Measurements from ENCODE around the gene TLL2.

The TLL2 gene

DNA sequence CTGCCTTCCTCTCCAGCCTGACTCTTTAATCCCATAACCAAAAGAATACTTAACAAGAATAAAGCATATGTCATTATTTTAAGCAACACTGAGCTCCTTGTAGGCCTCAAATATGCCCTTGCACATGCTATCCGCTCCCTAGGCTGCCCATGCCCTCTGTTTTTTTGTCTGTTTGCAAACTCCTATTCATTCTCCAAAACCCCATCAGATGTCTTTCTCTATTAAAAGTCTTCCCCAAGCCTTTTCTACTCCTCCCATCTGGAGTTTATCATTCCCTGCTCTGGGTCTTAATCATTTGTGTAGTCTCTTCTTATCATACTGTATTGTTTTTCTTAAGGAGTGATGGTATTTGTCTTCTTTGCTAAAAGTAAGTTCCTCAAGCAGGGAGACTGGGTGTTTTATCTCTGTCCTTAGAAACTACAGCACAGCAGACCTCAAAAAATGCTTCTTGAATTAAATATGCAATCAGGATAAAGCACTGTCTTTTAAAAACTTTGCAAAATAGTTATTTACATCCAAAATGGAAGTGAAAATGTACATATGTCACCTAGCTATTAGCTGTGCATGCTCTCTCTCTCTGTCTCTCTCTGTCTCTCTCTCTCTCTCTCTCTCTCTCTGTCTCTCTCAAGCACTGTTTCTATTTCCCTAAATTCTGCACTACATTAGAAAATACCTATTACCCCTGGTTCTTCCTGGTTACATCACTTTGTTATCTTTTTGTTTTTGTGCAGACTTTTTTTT, 98.4 kb downstream of the TLL2 start:
- H3K9me3 ChIP-seq (ENCODE audit: control insufficient read depth, insufficient read depth, low read length) = no peaks in the 10 kb centered on the region; the same call in 1 of the 2 replicates
- H3K36me3 ChIP-seq (ENCODE audit: insufficient read depth, low read length) = no peaks in the 10 kb centered on the region; the same call in 1 of the 2 replicates
- H3K4me1 ChIP-seq (ENCODE audit: insufficient read depth, low read length) = peaks cover 9% of the 10 kb centered on the region; the same call in 1 of the 2 replicates
- no peak overlapping the region for H3K9ac ChIP-seq (ENCODE audit: low read depth, low read length)

DNA sequence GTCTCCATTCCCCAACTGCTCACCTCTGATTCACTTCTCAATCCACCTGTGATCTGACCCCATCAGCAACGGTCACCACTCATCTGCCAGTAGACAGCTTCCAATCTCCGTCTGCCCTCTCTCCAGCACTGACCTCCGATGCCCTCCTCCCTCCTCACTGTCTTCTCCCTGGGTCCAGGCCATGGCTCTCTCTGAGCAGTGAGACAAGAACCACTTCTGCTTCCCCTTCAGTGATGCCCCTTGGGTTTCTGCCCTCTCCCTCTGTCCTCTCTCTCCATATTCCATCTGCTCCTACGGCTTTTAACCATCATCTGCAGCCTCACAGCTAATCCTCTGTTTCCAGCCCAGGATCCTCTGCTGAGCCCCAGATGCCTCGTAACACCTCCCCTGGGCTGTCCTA, 99.4 kb downstream of the TLL2 start:
- Histone ChIP-seq H3K4me1 (ENCODE audit: insufficient read depth, low read length) (peaks cover 9% of the 10 kb centered on the region; the same call in 1 of the 2 replicates), H3K36me3 (ENCODE audit: insufficient read depth, low read length) (no peaks in the 10 kb centered on the region; the same call in 1 of the 2 replicates), H3K9ac (ENCODE audit: low read depth, low read length) (no peak overlapping the region), H3K9me3 (ENCODE audit: control insufficient read depth, insufficient read depth, low read length) (no peaks in the 10 kb centered on the region; the same call in 1 of the 2 replicates)

DNA sequence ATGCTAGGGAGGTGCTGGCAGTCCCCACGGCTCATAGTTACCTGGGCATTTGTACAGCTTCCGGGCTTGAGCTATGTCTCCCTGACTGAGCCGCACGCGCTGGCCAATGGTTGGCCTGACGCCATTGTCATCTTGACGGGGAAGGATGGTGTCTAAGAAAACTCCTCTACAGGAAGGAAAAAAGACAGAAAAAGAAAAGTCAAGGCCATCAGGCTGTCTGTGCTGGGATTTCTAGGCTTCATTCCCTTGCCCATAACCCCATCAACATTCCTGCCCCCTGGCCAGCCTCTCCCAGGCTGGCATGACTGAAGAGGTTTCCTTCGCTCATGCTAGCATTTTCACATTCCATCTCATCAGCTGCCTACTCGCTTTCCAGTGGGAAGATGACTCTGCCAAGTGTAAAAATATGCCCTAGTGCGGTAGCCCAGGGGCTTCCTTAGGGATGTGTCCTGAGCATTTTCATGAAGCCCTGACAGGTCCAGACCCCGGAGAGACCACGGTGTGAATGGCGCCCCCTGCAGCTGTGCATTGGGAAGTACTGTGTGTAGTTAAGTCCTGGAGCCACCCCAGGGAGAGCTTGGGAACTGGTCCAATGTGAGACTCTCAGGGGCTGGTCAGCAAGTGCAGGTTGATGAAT, 100.5 kb downstream of the TLL2 start:
- H3K9me3 ChIP-seq (ENCODE audit: control insufficient read depth, insufficient read depth, low read length) = no peaks in the 10 kb centered on the region

DNA sequence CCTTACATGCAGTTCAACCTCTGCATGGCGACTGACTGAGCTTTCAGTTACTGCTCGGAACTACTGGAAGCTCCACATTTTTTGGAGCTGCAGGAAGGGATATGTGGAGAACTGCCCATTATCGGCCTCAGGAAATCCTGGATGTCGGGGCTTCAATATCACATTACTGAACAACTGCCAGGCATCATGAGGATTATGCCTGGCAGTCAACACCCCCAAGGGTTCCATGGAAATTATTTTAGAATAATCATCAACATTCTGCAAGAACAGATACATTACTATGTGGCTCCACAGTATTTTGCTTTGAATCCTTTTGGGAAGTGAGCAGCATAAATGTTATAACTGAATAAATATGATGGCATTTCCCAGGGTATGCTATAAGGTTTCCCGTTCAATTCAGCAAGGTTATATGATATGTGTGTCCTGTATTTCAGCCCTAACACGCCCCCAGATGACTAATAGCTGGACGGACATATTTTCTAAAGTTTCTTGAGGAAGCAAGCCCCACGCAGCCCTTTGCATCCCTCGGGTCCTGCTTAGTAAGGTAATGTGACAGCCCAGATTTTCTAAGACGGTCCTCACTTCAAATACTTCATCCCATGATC, 101.9 kb downstream of the TLL2 start:
- Histone ChIP-seq H3K9me3 (ENCODE audit: control insufficient read depth, insufficient read depth, low read length) (no peaks in the 10 kb centered on the region), H3K36me3 (ENCODE audit: insufficient read depth, low read length) (no peaks in the 10 kb centered on the region), H3K9ac (ENCODE audit: low read depth, low read length) (no peak overlapping the region), H3K4me1 (ENCODE audit: insufficient read depth, low read length) (peaks cover under 1% of the 10 kb centered on the region; the same call in 1 of the 2 replicates)

More for the DNA sequence above, 100.5 kb downstream of the TLL2 start:
- no peaks in the 10 kb centered on the region; the same call in 1 of the 2 replicates for H3K36me3 ChIP-seq (ENCODE audit: insufficient read depth, low read length)
- no peak overlapping the region for H3K9ac ChIP-seq (ENCODE audit: low read depth, low read length)
- peaks cover 9% of the 10 kb centered on the region; the same call in 1 of the 2 replicates for H3K4me1 ChIP-seq (ENCODE audit: insufficient read depth, low read length)

DNA sequence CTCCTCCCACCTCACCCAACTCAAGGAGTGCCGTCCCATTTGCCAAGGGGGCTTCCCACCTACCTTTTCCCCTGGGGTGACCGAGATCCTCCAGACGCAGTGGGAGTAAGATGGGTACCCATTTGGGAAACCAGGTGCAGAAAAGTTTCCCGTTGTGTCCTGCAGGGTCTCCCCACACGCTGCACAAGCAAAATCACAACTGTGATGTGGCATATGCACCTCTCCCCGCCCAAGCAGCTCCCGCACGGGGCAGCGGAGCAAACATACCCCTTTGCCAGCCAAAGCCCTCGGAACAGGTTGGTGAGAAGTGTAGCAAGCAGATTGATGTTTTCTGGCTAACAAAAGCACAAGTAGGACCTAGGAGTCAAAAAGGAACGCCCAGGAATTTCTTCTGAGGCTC, 103.4 kb downstream of the TLL2 start:
- Histone ChIP-seq H3K9me3 (ENCODE audit: control insufficient read depth, insufficient read depth, low read length) (no peaks in the 10 kb centered on the region), H3K36me3 (ENCODE audit: insufficient read depth, low read length) (no peaks in the 10 kb centered on the region), H3K4me1 (ENCODE audit: insufficient read depth, low read length) (no peaks in the 10 kb centered on the region), H3K9ac (ENCODE audit: low read depth, low read length) (no peak overlapping the region)

DNA sequence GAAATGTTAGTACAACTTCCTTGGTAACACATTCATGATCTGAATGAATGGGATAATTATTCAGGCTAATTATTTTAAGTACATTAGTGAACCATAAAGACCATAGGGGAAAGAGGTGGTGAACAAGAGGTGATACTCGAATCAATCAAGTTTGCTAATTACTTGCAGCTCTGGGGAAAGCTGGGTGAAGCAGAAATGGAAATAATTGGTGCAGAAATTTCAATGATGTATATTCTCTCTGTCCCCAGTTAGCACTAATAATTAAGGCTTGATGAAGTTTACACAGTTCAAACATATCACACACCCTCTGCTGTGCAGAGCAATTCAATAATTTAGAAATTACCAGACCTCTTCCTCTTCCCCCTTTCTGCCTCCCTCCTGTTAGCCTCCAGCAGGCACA, 105.5 kb downstream of the TLL2 start:
- no peaks in the 10 kb centered on the region for H3K9me3 ChIP-seq (ENCODE audit: control insufficient read depth, insufficient read depth, low read length)
- H3K36me3 ChIP-seq (ENCODE audit: insufficient read depth, low read length) = no peaks in the 10 kb centered on the region
- H3K4me1 ChIP-seq (ENCODE audit: insufficient read depth, low read length) = no peaks in the 10 kb centered on the region
- no peak overlapping the region for H3K9ac ChIP-seq (ENCODE audit: low read depth, low read length)

DNA sequence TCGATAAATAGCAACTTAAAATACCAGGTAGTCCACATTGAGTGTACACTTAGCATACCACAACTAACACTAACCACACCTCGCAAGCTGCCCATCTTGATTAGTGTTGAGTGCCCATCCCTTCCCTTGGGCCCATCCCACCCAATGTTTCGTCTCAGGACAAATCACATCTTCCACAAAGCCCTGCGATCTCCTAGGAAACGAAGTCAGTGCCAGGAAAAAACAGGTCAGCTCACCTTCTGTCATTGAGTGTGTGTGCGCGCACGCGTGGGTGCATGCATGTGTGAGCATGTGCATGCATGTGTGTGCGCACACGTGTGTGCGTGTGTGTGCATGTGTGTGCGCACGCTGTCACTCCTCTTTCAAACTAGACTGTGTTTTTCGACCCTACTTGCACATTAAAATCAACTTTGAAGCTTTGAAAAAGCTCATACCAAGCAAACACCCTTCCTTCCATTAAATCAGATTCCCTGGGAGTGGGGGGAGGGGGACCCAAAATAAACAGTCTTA, 106.1 kb downstream of the TLL2 start:
- no peak overlapping the region for H3K9ac ChIP-seq (ENCODE audit: low read depth, low read length)
- no peaks in the 10 kb centered on the region for H3K4me1 ChIP-seq (ENCODE audit: insufficient read depth, low read length)
- no peaks in the 10 kb centered on the region for H3K36me3 ChIP-seq (ENCODE audit: insufficient read depth, low read length)
- H3K9me3 ChIP-seq (ENCODE audit: control insufficient read depth, insufficient read depth, low read length) = no peaks in the 10 kb centered on the region

DNA sequence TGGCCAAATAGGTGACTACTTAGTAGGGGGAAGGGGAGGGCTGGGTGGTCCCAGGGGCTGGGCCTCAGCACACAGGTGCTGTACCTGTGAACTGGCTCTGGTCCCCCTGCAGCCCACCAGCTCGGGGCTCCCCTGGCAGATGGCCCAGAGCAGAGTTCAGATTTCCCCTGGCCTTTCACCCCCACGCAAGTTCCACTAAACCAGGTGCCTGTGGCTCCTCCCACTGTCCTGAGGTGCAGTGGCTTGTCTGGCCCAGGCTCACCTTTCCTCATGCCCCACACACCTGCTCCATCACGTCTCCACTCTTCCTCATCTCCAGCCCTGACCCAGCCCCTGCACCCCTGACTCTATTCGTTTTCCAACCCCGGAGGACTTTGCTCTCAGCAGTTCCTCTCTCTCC, 107.6 kb downstream of the TLL2 start:
- 0 out of 2 replicates have a peak, but pooled peaks cover 1% of the 10 kb centered on the region for H3K4me1 ChIP-seq (ENCODE audit: insufficient read depth, low read length)
- H3K9me3 ChIP-seq (ENCODE audit: control insufficient read depth, insufficient read depth, low read length) = no peaks in the 10 kb centered on the region
- no peaks in the 10 kb centered on the region for H3K36me3 ChIP-seq (ENCODE audit: insufficient read depth, low read length)
- H3K9ac ChIP-seq (ENCODE audit: low read depth, low read length) = no peak overlapping the region

DNA sequence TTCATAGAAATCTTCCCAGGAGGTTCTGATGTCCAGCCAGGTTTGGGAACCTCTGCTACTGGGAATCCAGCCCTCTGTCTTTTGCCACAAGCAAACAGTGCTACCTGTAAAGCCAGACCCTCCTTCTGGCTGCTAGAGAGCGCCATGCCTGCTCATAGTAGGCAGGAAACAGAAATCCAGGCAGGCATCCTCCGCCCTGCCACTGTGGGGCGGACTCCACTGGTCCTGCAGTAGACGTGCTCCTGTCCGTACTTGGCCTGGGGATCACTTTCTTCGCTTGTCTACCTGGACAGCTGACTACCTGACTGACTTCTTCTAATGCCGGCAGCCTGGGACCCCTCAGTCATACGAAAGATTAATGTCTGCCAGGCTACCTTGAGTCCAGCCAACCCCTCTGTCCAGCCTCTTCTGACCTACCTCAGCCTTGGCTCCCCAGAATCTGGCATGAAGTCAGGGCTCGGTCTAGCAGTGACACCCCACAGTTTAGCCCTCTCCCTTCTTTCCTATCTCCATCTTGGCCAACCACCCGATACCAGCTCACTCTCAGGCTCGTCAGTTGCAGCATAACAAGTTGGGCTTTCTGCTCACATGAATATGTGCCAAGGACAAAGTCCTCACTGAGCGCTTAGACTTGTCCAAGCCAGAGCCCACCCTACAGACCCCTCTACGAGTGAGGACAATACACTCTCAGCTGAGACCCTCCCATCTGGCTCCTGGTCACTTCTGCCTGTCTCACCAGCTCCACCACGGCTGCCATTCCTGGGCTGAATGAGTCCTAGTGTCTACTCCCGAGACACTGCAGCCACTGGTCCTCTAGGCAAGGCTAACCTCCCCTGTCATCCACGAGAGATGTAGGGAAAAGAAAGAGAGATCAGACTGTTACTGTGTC, 111.1 kb downstream of the TLL2 start:
- Histone ChIP-seq H3K36me3 (ENCODE audit: insufficient read depth, low read length) (no peaks in the 10 kb centered on the region), H3K9ac (ENCODE audit: low read depth, low read length) (no peak overlapping the region), H3K9me3 (ENCODE audit: control insufficient read depth, insufficient read depth, low read length) (no peaks in the 10 kb centered on the region), H3K4me1 (ENCODE audit: insufficient read depth, low read length) (0 out of 2 replicates have a peak, but pooled peaks cover 5% of the 10 kb centered on the region)

DNA sequence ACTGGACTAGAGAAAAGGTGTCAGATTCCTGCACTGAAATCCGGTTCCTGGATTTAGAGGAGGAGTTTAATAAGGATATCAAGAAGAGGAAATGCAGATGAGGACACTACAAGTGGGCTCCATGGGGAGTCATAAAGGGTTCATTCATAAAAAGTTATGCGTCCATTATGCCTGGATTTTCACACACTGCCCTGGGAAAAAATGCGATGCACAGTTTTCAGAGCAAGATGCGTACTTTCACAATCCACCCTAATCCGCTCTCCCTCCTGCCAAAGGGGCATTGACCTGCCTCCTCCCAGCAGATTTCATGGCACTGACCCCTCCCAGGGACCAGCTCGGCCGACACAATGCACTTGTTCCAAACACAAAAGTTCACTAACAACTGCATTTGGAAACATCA, 112.7 kb downstream of the TLL2 start:
- no peaks in the 10 kb centered on the region for H3K9me3 ChIP-seq (ENCODE audit: control insufficient read depth, insufficient read depth, low read length)
- H3K36me3 ChIP-seq (ENCODE audit: insufficient read depth, low read length) = no peaks in the 10 kb centered on the region
- H3K4me1 ChIP-seq (ENCODE audit: insufficient read depth, low read length) = peaks cover 9% of the 10 kb centered on the region; the same call in 1 of the 2 replicates
- H3K9ac ChIP-seq (ENCODE audit: low read depth, low read length) = no peak overlapping the region

DNA sequence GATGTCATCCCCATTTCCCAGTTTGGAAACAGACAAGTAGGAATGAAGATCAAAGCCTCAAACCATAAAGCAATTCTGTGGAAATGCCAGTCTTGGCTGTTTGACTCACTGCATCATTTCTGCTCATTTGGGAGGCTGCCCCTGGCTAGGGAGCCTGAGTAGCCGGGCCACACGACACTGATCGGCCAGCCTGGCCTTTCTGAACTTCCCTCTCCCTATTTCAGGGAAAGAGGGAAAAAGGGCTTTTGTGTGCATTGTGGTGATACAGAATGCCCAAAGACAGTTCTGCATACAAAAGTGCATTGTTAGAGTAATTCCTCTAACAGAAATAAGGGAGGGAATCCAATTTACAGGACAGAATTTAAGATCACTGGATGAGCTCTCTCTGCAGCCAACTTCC, 113.3 kb downstream of the TLL2 start:
- Histone ChIP-seq H3K9me3 (ENCODE audit: control insufficient read depth, insufficient read depth, low read length) (no peaks in the 10 kb centered on the region), H3K36me3 (ENCODE audit: insufficient read depth, low read length) (no peaks in the 10 kb centered on the region), H3K4me1 (ENCODE audit: insufficient read depth, low read length) (peaks cover 9% of the 10 kb centered on the region; the same call in 1 of the 2 replicates), H3K9ac (ENCODE audit: low read depth, low read length) (no peak overlapping the region)

DNA sequence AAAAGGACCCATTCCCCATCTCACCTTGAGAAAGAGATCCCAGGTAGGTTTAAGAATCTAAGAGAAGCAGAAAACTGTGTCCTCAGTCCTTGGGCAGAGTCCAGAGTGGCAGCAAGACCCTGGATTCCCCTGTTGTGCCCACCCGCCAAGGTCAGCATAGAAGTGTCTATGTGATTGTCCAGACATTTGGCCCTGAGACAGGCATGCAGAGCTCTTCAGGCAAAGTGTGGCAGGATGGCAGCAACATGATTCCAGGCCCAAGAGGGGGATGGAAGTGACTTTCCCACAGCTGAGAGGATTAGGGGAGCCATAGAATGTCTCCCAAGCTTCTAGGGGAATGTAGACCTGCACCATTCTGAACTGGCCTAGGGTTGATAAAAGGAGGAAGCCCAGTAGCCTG, 115.8 kb downstream of the TLL2 start:
- no peaks in the 10 kb centered on the region for H3K9me3 ChIP-seq (ENCODE audit: control insufficient read depth, insufficient read depth, low read length)
- no peak overlapping the region for H3K9ac ChIP-seq (ENCODE audit: low read depth, low read length)
- H3K4me1 ChIP-seq (ENCODE audit: insufficient read depth, low read length) = peaks cover 9% of the 10 kb centered on the region; the same call in 1 of the 2 replicates
- H3K36me3 ChIP-seq (ENCODE audit: insufficient read depth, low read length) = no peaks in the 10 kb centered on the region

DNA sequence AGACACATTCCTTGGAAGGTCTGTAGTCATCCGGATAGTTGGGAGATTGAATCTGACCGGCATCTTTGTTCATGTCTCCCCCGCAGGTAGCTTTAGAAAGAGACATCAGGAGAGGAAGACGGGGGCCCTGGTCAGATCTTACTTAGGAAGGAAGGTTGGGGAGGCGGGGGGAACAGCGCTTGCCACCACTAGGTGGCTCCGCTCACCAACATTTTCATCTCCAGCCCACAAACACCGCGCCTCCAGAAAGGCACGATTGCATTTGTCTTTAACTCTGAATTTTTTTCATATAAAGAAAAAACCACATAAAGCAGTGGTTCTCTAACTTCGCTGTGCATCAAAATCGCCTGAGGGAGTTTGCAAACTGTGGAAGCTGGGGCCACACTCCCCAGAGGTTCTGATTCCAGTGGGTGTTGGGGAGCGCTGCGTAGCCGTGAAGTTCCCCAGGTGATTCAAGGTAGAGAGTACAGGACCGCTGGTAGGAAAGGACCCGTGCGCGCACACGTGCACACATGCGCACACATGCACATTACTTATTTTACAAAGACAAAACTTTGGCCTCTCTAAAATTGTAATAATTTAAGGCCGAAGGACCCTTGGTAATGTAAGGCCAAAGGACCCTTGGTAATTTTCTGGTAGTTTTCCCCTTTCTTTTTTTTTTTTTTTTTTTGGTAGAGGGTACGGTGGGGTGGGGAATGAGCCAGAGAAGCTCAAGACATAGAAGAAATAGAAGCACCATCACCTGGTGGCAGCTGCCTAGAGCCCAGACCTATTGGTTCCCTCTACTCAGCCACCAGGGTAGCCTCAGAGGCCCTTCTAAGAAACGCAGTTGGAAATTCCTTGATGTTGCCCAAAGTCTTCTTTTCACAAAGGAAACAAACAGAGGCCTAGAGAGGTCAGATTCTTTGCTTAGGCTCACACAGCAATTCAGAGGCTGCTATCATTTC, 117.5 kb downstream of the TLL2 start:
- H3K4me1 ChIP-seq (ENCODE audit: insufficient read depth, low read length) = peaks cover 9% of the 10 kb centered on the region; the same call in 1 of the 2 replicates
- no peaks in the 10 kb centered on the region for H3K36me3 ChIP-seq (ENCODE audit: insufficient read depth, low read length)
- H3K9ac ChIP-seq (ENCODE audit: low read depth, low read length) = no peak overlapping the region; the same call in 1 of the 2 replicates
- no peaks in the 10 kb centered on the region for H3K9me3 ChIP-seq (ENCODE audit: control insufficient read depth, insufficient read depth, low read length)
